HEK293 (cell line): ENCODE measurements around the gene PSD4.

Experiments used
- SETDB1 ChIP-seq: IDR thresholded peaks from one replicate; pipeline ENCODE4 v1.6.1; 2017; ENCODE audit warnings: mild to moderate bottlenecking, low read length, moderate library complexity, mixed read lengths; ENCODE audit not compliant: insufficient read length
- ZNF140 ChIP-seq: fragments of 450-650 bp; formaldehyde crosslinking; IDR thresholded peaks from 2 replicates; pipeline ENCODE4 v1.5.1; 2016; ENCODE audit warnings: missing biosample characterization, missing genetic modification characterization
- ZNF274 ChIP-seq, 2 experiments: fragments of 200-500 bp in 1 of 2; fragments of 450-650 bp in 1 of 2; sonication (Bioruptor generic) in 1 of 2; formaldehyde crosslinking in 1 of 2; IDR thresholded peaks; 2 replicates each; pipeline versions ENCODE4 v1.5.1 to v1.6.1; 2014 to 2016; ENCODE audit warnings: borderline replicate concordance in 1 of 2, inconsistent platforms in 1 of 2, low read length in 1 of 2, missing biosample characterization in 1 of 2, missing genetic modification characterization in 1 of 2
- ZNF416 ChIP-seq: fragments of 450-650 bp; formaldehyde crosslinking; IDR thresholded peaks from 2 replicates; pipeline ENCODE4 v1.5.1; 2016; ENCODE audit warnings: missing biosample characterization, missing genetic modification characterization
- ZNF513 ChIP-seq: fragments of 450-650 bp; IDR thresholded peaks from 2 replicates; pipeline ENCODE4 v1.5.1; 2018; ENCODE audit warnings: missing biosample characterization, missing genetic modification characterization
- TF ChIP-seq, protein P1 (sequence below): fragments of 450-650 bp; formaldehyde crosslinking; IDR thresholded peaks from 2 replicates; pipeline ENCODE4 v1.5.1; 2016; ENCODE audit warnings: missing biosample characterization, missing genetic modification characterization
- TF ChIP-seq, protein P2 (sequence below): fragments of 450-650 bp; formaldehyde crosslinking; IDR thresholded peaks from 2 replicates; pipeline ENCODE4 v1.5.1; 2016; ENCODE audit warnings: missing biosample characterization, missing genetic modification characterization

DNA sequence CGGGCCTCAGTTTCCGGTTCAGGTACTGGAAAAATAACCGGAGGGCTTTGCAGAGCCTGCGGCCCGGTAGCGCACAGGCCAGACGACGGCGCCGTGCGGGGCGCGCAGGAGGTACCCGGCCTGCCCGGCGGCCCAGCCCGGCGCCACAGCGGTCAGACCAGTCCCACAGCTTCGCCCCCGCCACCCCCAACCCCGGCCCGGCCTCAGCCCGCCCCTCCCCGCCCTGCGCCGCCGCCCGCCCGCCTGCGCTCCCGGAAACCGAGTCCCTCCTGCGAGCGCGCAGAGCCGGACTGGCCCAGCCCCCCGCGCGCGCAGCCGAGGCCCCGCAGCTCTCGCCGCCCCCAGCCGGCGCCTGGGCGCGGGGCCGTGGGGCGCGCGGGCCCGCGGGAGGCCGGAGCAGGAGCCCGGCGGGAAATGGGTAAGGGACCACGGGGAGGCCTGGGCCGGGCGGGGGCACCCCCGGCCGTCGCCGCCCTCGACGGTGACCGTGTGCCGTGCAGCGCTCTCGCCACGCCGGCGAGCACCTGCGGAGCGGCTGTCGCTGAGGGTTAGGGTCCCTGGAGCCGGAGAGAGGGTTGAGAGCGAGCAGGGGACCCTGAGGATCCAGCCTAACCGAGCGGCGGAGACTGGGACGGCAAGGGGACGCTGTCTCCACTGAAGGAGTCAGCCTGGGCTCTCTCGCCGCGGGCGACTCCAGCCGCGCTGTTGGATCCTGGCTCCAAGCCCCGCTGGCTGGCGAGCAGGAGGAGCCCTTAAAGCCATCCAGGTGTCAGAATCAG, 16.5 kb upstream of the PSD4 start:
- TF ChIP-seq, protein P1, sequence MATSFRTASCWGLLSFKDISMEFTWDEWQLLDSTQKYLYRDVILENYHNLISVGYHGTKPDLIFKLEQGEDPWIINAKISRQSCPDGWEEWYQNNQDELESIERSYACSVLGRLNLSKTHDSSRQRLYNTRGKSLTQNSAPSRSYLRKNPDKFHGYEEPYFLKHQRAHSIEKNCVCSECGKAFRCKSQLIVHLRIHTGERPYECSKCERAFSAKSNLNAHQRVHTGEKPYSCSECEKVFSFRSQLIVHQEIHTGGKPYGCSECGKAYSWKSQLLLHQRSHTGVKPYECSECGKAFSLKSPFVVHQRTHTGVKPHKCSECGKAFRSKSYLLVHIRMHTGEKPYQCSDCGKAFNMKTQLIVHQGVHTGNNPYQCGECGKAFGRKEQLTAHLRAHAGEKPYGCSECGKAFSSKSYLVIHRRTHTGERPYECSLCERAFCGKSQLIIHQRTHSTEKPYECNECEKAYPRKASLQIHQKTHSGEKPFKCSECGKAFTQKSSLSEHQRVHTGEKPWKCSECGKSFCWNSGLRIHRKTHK (tag by site-specific recombination), result no peak
- TF ChIP-seq SETDB1, result no peak
- no peak for TF ChIP-seq ZNF140 (tag by site-specific recombination)
- TF ChIP-seq, protein P2, sequence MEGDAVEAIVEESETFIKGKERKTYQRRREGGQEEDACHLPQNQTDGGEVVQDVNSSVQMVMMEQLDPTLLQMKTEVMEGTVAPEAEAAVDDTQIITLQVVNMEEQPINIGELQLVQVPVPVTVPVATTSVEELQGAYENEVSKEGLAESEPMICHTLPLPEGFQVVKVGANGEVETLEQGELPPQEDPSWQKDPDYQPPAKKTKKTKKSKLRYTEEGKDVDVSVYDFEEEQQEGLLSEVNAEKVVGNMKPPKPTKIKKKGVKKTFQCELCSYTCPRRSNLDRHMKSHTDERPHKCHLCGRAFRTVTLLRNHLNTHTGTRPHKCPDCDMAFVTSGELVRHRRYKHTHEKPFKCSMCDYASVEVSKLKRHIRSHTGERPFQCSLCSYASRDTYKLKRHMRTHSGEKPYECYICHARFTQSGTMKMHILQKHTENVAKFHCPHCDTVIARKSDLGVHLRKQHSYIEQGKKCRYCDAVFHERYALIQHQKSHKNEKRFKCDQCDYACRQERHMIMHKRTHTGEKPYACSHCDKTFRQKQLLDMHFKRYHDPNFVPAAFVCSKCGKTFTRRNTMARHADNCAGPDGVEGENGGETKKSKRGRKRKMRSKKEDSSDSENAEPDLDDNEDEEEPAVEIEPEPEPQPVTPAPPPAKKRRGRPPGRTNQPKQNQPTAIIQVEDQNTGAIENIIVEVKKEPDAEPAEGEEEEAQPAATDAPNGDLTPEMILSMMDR (tag by site-specific recombination), result peak; percentile 22; the same call in 1 of the 2 replicates
- TF ChIP-seq ZNF513 (tag by site-specific recombination), result no peak
- TF ChIP-seq ZNF274 (IDR thresholded peaks at IDR 0.05; ENCODE audit: low read length), result no peak
- TF ChIP-seq ZNF274 (tag by site-specific recombination; IDR thresholded peaks at IDR 0.05; ENCODE audit: borderline replicate concordance), result no peak
- no peak for TF ChIP-seq ZNF416 (tag by site-specific recombination)
